ENCODE measurements around the gene ABCA7. TPM values are rescaled to one million over a fixed set of nuclear protein-coding genes. Genes with fewer than 3 reads are reported as not detected.

Gene ABCA7
- total RNA-seq, 4 donors from 2014 or later: 0.59 to 10.4 (median 2.7) TPM

- H3K9me3 ChIP-seq: no peaks in the 10 kb centered on the region
- DNase-seq: no peak
- TF ChIP-seq POLR2A (IDR thresholded peaks at IDR 0.05): no peak
- no peak for TF ChIP-seq CTCF (IDR thresholded peaks at IDR 0.05)
- H3K27ac ChIP-seq: no peak overlapping the region
- intact Hi-C loops (cut with DNase I; ENCODE audit: low total_unique reads): loop anchor here (10.0 kb wide), 1 partner anchor 47 kb away; no protein-coding TSS in a partner anchor
- H3K4me3 ChIP-seq: no peak overlapping the region
- no peaks in the 10 kb centered on the region for H3K27me3 ChIP-seq
- peaks cover 0 to 13% of the 10 kb centered on the region in 2 donors for H3K4me1 ChIP-seq
- no peaks in the 10 kb centered on the region for H3K36me3 ChIP-seq
Measured at GRCh38 chr19:1081301-1082164, 41.6 kb downstream of the ABCA7 start.

GRCh38 chr19:1082165-1082927 lies 42.4 kb downstream of the ABCA7 start:
- H3K36me3 ChIP-seq: no peaks in the 10 kb centered on the region
- intact Hi-C loops (cut with DNase I; ENCODE audit: low total_unique reads): loop anchor here (10.0 kb wide), 1 partner anchor 48 kb away; no protein-coding TSS in a partner anchor
- TF ChIP-seq CTCF (IDR thresholded peaks at IDR 0.05): no peak
- TF ChIP-seq POLR2A (IDR thresholded peaks at IDR 0.05): no peak
- no peak for DNase-seq
- H3K4me1 ChIP-seq: peaks cover 0 to 13% of the 10 kb centered on the region in 2 donors
- H3K27ac ChIP-seq: no peak overlapping the region
- no peaks in the 10 kb centered on the region for H3K27me3 ChIP-seq
- H3K4me3 ChIP-seq: no peak overlapping the region
- no peaks in the 10 kb centered on the region for H3K9me3 ChIP-seq

- Histone ChIP-seq H3K4me1 (peaks cover 0 to 13% of the 10 kb centered on the region in 2 donors), H3K4me3 (no peak overlapping the region), H3K9me3 (no peaks in the 10 kb centered on the region), H3K27me3 (no peaks in the 10 kb centered on the region), H3K36me3 (no peaks in the 10 kb centered on the region), H3K27ac (no peak overlapping the region)
- intact Hi-C loops (cut with DNase I; ENCODE audit: low total_unique reads): loop anchor here (10.0 kb wide), 1 partner anchor 48 kb away; no protein-coding TSS in a partner anchor
- TF ChIP-seq POLR2A (IDR thresholded peaks at IDR 0.05) (no peak), CTCF (IDR thresholded peaks at IDR 0.05) (no peak)
- DNase-seq: no peak
Measured at GRCh38 chr19:1082928-1083816, 43.3 kb downstream of the ABCA7 start.

GRCh38 chr19:1084024-1084868 lies 44.3 kb downstream of the ABCA7 start:
- H3K9me3 ChIP-seq: no peaks in the 10 kb centered on the region
- H3K36me3 ChIP-seq: no peaks in the 10 kb centered on the region
- TF ChIP-seq CTCF (IDR thresholded peaks at IDR 0.05): no peak
- no peak for TF ChIP-seq POLR2A (IDR thresholded peaks at IDR 0.05)
- DNase-seq: no peak
- H3K4me1 ChIP-seq: peaks cover 0 to 13% of the 10 kb centered on the region in 2 donors
- no peak overlapping the region for H3K4me3 ChIP-seq
- no peak overlapping the region for H3K27ac ChIP-seq
- intact Hi-C loops (cut with DNase I; ENCODE audit: low total_unique reads): loop anchor here (10.0 kb wide), 1 partner anchor 49 kb away; no protein-coding TSS in a partner anchor
- H3K27me3 ChIP-seq: no peaks in the 10 kb centered on the region

Data from uterus (tissue), 4 donors.